HG03103 (cell line): ENCODE data around the gene MC4R.
A peak's percentile ranks its signal among the peaks of the same experiment; 100 is the strongest.
"Not testable (repeated sequence)": the region's sequence is repeated elsewhere in the genome, so short reads cannot be mapped to it uniquely, and the experiment has no call there.

Experiments
- ATAC-seq: cut with Tn5 transposase; IDR thresholded peaks from one replicate; pipeline ENCODE4 v1.9.1; 2021; ENCODE audit warnings: low read depth; ENCODE audit not compliant: unreplicated experiment

Gene MC4R

DNA sequence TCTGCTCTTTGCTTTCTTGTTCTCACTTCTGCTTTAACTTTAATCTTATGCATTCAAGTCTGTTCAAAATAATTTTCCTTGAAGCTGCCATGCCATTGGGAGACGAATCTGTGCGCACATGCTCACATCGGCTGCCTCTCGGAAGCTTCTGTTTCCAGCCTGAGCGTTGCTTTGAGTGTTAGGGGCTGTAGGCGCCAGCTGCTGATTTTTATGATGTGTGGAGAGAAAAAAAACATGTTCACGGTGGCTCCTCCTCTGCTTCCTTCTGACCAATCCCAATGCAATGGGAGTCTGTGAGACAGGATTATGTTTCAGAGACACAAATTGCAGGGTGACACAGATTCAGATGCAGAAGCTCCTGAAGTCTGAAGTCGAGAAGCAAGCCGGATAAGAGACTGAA lies at the start of gene MC4R:
MC4R (minus strand) TSS at position 180 of the 400 bp plus-strand sequence. CDS start 426 bp downstream, outside the sequence.
- no peak for ATAC-seq

GRCh38 chr18:60422306-60422705 lies 49.7 kb upstream of the MC4R start:
- not testable (repeated sequence) for ATAC-seq

DNA sequence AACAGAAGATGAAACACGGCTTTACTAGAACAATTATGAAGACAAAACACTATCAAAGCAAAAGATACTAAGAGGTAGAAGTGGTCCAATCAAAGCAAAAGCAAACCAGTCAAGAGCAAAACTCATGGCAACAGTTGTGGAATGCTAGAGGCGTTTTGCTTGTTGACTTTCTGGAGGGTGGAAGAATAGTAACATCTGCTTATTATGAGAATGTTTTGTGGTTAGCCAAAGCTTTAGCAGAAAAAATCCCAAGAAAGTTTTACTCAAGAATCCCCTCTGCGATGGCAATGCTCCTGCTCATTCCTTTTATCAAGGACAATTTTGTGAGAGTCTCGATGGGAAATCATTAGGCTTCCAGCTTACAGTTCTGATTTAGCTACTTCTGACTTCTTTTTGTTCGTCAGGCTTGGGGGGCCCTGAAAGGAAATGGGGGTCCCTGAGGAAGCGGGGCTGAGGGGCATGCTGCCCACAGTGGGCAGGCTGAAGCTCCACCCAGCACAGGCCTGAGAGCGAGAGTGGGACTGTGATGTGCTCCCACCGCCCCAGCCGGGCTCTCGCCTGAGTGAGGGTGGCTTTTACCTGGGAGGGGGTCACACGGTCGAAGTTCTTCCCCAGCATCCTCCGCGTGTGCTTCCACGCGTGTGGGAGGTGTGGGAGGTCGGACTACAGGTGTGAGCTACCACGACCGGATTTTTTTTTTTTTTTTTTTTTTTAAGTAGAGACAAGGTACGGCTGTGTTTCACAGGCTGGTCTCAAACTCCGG lies 49.0 kb upstream of the MC4R start:
- no peak for ATAC-seq

DNA sequence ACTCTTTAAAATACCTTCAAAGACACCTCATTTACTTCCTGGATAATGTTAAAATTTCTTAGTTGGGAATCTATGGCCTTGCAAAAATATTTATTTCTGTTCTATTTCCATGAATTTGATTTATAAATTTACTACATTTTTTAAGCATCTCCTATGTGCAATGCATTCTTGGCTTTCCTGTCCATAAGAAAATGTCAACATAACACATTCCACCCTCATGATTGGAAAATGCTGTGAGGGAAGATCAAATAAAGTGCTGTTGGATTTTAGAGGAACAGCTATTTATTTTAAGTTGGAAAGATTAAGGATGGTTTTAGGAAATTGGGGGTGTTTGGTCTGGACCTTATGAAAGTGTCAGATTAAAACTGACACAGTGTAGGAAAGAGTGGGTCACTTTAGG lies 45.4 kb upstream of the MC4R start:
- no peak for ATAC-seq

- peak; percentile 48 for ATAC-seq
These were observed 41.5 kb upstream of the MC4R start for GRCh38 chr18:60413944-60414547.

- ATAC-seq: no peak
These were observed 39.1 kb upstream of the MC4R start for GRCh38 chr18:60411715-60412114.

GRCh38 chr18:60406721-60407120 lies 34.1 kb upstream of the MC4R start:
- ATAC-seq: no peak

DNA sequence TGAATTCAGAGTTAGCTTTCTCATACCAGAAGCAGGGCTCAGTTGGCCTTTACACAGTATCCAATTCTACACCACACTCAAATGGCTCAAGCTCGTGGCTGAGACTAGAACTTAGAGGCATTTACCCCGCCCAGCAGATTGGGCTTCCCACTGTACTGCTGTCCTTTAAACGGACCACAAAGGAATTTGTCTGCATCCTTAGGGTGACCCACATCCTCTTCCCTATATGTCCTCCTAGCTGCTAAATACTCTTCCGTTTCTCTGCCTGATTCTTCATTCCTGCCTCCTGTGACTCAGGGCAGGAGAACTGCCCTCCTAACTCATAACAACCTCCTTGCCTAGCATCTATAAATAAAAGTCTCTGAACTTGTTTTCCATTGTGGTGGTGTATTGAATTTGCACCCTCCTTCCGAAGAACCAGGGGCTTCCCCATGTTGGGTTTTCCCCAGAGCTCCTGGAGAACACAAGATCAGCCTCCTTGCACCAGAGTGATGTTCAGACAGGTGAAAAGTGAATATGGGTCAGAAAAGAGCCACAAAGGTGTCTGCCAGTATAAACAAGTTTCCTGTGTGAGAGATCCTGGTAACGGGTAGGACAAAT lies 32.0 kb upstream of the MC4R start:
- no peak for ATAC-seq

GRCh38 chr18:60401346-60401745 lies 28.8 kb upstream of the MC4R start:
- no peak for ATAC-seq

DNA sequence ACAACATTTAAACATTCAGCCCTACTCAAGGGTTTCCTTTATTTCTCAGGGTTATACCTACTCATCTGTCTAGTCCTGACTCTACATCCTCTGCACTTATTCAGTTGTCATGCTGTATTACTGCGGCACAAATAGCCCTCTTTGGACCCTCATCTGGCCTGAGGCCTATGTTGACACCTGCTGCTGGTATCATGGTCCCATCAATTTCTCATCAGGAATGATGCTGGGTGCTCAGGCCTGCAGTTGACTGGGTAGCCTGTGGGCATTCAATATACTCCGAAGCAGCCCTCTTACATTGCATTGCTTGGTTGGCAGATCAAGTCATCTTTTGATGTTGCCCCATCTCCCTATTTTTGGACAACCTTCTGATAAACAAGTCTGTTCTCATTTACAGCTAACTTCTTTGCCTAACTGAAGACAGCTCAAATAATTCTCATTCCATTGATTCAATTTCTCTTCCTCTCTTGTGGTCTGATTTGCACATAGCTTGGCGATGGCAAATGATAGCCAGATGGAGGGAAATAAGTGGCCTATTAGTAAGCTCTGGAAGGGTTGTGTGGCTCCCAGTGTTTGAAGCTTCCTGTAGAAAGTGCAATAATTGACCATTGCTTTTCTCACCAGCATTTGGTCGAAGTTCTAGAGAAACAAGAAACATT lies 19.1 kb upstream of the MC4R start:
- no peak for ATAC-seq

DNA sequence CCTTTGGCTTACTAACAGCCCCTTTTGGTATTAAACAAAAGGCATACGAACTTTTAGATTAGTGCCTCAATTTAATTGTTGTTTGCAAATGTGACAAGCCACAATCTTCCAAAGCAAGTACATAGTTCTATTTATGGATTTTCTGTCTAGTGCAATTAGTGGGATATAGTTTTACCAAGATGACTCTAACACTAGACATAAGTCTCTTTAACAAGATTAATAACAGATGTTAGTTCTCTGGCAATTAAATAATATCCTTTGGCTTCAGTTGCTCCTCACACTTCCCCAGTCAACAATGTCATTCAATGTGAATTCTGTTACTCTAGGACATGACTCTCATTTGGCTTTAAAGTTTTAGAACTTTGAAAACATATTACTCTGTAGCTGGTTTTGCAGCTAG lies 16.7 kb upstream of the MC4R start:
- no peak for ATAC-seq

GRCh38 chr18:60385693-60386092 lies 13.1 kb upstream of the MC4R start:
- ATAC-seq: no peak

- ATAC-seq: no peak
These were observed 11.3 kb upstream of the MC4R start for GRCh38 chr18:60383893-60384292.

- ATAC-seq: no peak
These were observed 5.3 kb upstream of the MC4R start for GRCh38 chr18:60377778-60378469.

GRCh38 chr18:60372132-60372531 lies 443 bp downstream of the MC4R start:
- ATAC-seq: no peak

DNA sequence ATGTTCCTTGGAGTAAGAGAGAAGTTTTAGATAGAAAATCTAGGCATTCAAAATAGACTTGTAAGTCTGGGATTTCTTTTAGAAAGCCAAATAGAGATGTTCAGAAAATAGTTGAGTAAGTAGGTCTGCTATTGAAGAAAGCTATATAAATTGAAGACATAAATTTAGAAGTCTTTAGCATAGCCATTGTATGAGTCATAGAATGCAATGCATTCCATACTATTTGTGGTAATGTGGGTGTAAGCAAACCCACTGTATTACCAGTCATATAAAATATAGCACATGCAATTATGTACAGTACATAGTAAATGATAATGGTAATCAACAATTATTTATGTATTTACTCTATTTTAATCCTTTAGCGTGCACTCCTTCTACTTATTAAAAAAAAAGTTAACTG lies 14.1 kb downstream of the MC4R start:
- ATAC-seq: no peak

DNA sequence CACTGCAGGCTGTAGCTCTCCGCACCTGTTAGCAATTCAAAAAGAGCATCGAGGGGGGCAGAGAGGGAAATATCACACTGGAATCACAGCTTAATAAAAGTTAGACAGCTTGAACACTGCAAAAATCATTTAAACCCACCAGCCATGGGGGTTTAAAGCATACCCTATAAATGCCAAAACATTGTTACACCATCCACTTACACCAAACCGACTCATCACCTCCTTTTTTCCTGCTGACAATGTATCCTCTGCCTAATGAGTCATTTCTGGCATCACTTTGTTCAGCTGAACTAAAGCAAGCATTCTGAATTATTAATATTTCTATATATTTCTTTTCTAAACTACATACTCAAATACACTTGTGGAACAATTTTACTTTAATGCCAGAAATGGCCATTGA lies 21.6 kb downstream of the MC4R start:
- ATAC-seq: no peak

DNA sequence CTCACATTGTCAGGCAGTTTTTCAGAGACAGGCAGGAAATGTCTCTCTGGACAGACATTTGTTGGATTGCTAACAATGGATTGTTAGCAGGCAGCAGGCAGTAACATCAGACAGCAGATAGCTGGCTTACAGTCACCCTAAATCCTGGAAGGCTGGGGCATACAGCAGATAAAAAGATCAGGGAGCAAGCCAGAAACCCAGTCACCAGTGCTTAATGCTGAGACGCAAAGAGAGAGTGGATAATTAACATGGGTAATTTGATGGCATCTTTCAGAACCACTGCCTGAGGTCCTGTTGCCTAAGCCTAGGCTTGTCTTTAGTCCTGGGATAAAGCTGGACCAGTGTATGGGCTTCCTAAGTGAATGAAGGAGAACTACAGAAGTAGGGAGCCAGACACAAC lies 22.4 kb downstream of the MC4R start:
- no peak for ATAC-seq

DNA sequence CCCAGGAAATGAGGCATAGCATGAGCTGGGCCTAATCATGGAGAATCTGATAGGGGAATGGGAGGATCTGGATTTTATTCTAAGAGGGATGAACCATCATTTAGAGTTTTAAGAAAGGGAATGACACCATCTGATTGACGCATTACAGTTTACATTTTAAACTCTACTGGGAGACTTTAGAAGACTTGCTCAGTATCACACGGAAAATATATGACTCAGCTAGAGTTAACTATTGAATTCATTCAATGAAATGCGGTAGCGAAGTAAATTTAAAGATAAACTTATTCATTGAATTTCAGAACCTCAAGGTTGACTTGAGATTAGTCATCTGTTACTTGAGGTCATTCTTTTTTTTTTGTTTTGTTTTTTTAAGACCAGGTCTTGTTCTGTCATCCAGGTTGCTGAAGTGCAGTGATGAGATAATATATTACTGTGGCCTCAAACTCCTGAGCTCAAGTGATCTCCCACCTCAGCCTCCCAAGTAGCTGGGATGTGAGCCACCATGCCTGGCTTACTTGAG lies 25.0 kb downstream of the MC4R start:
- ATAC-seq: no peak

GRCh38 chr18:60339018-60339417 lies 33.6 kb downstream of the MC4R start:
- no peak for ATAC-seq

DNA sequence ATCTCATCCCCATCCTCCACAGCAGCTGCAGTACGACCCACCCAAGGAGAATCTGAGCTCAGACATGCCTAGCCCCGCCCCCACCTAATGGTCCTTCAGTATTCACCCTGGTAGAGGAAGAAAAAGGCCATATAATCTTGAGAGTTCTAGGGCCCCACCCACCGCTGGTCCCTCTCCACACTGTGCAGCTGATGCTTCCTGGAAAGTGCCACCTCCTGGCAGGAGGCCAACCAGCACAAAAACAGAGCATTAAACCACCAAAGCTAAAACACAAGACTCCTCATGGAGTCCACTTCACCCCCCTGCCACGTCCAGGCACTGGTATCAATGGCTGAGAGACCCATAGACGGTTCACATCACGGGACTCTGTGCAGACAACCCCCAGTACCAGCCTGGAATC lies 40.7 kb downstream of the MC4R start:
- ATAC-seq: no peak
